OCI-LY3 (cell line): ENCODE data around the gene SMCO4.

Experiments
- EZH2phosphoT487 ChIP-seq: fragments of 200-600 bp; shearing (Covaris generic); IDR thresholded peaks from 2 replicates; pipeline ENCODE4 v1.6.1; 2018; ENCODE audit warnings: antibody characterized with exemption, mixed run types, low read depth
- TF ChIP-seq, protein P1 (sequence below): fragments of 200-600, 300-600 bp; sonication (generic); IDR thresholded peaks from 2 replicates; pipeline ENCODE4 v1.5.1; 2014; ENCODE audit warnings: antibody characterized with exemption, low read length, low read depth

DNA sequence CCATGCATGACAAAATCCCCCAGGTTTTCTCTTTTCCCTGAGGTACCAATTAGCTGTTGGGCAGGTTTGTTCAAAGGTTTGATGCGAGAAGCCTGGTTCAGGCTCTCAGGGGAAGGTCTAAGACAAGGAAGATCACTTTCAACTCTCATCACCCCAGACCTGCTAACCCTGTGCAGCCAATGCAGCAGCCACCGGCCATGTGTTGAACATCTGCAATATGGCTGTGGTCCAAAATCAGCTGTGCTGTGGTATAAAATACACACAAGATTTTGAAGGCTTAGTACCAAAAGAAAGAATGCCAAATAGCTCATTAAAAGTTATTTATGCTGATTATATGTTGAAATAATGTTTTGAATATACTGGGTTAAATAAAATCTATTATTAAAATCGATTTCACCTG lies 58.5 kb downstream of the SMCO4 start:
- TF ChIP-seq, protein P1, sequence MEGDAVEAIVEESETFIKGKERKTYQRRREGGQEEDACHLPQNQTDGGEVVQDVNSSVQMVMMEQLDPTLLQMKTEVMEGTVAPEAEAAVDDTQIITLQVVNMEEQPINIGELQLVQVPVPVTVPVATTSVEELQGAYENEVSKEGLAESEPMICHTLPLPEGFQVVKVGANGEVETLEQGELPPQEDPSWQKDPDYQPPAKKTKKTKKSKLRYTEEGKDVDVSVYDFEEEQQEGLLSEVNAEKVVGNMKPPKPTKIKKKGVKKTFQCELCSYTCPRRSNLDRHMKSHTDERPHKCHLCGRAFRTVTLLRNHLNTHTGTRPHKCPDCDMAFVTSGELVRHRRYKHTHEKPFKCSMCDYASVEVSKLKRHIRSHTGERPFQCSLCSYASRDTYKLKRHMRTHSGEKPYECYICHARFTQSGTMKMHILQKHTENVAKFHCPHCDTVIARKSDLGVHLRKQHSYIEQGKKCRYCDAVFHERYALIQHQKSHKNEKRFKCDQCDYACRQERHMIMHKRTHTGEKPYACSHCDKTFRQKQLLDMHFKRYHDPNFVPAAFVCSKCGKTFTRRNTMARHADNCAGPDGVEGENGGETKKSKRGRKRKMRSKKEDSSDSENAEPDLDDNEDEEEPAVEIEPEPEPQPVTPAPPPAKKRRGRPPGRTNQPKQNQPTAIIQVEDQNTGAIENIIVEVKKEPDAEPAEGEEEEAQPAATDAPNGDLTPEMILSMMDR: no peak
- TF ChIP-seq EZH2phosphoT487: no peak
